ENCODE measurements around the gene RPS14.
A peak's percentile ranks its signal among the peaks of the same experiment; 100 is the strongest.

Gene RPS14

GRCh38 chr5:150447188-150447587 is 2.4 kb downstream of the RPS14 start:
- H3K27me3 Mint-ChIP-seq (ENCODE audit: low read depth): no peaks in the 10 kb centered on the region
- H3K9me3 Mint-ChIP-seq: no peaks in the 10 kb centered on the region
- peak overlapping the region; percentile 91 to 98 (median 93) for H3K4me3 Mint-ChIP-seq
- no peak for TF ChIP-seq CTCF (IDR thresholded peaks at IDR 0.05; ENCODE audit: unreplicated experiment in 3 of 3)
- peak overlapping the region in 2 of 3 experiments; percentile 99 for H3K27ac Mint-ChIP-seq
- H3K4me1 Mint-ChIP-seq: peaks cover 26% of the 10 kb centered on the region
- peaks cover 54% of the 10 kb centered on the region for H3K36me3 Mint-ChIP-seq (ENCODE audit: low read depth)

- Mint-ChIP-seq H3K4me1 (peaks cover 26% of the 10 kb centered on the region), H3K27ac (peak overlapping the region in 1 of 3 experiments; percentile 27), H3K36me3 (ENCODE audit: low read depth) (peaks cover 54% of the 10 kb centered on the region), H3K27me3 (ENCODE audit: low read depth) (no peaks in the 10 kb centered on the region), H3K9me3 (no peaks in the 10 kb centered on the region), H3K4me3 (peak overlapping the region in 2 of 3 experiments; percentile 67 to 93)
- no peak for TF ChIP-seq CTCF (IDR thresholded peaks at IDR 0.05; ENCODE audit: unreplicated experiment in 3 of 3)
Observed at GRCh38 chr5:150446583-150446982, 3.0 kb downstream of the RPS14 start.

GRCh38 chr5:150446088-150446487 is 3.5 kb downstream of the RPS14 start:
- Mint-ChIP-seq H3K27me3 (ENCODE audit: low read depth) (no peaks in the 10 kb centered on the region), H3K27ac (peak overlapping the region in 1 of 3 experiments; percentile 27), H3K4me1 (peaks cover 26% of the 10 kb centered on the region), H3K9me3 (no peaks in the 10 kb centered on the region), H3K36me3 (ENCODE audit: low read depth) (peaks cover 55% of the 10 kb centered on the region), H3K4me3 (peak overlapping the region in 2 of 3 experiments; percentile 40 to 60)
- TF ChIP-seq CTCF (IDR thresholded peaks at IDR 0.05; ENCODE audit: unreplicated experiment in 3 of 3): no peak

GRCh38 chr5:150444770-150445169 is 4.8 kb downstream of the RPS14 start:
- Mint-ChIP-seq H3K27me3 (ENCODE audit: low read depth) (no peaks in the 10 kb centered on the region), H3K4me3 (peak overlapping the region; percentile 47 to 64 (median 63)), H3K36me3 (ENCODE audit: low read depth) (peaks cover 58% of the 10 kb centered on the region), H3K4me1 (peaks cover 26% of the 10 kb centered on the region), H3K27ac (peak overlapping the region in 2 of 3 experiments; percentile 9 to 62), H3K9me3 (no peaks in the 10 kb centered on the region)
- no peak for TF ChIP-seq CTCF (IDR thresholded peaks at IDR 0.05; ENCODE audit: unreplicated experiment in 3 of 3)

- peak overlapping the region in 2 of 3 experiments; percentile 1 to 24 for H3K27ac Mint-ChIP-seq
- peaks cover 54% of the 10 kb centered on the region for H3K36me3 Mint-ChIP-seq (ENCODE audit: low read depth)
- peak overlapping the region in 1 of 3 experiments; percentile 34 for H3K4me3 Mint-ChIP-seq
- H3K27me3 Mint-ChIP-seq (ENCODE audit: low read depth): no peaks in the 10 kb centered on the region
- H3K9me3 Mint-ChIP-seq: no peaks in the 10 kb centered on the region
- H3K4me1 Mint-ChIP-seq: peaks cover 22% of the 10 kb centered on the region
- TF ChIP-seq CTCF (IDR thresholded peaks at IDR 0.05; ENCODE audit: unreplicated experiment in 3 of 3): no peak
Observed at GRCh38 chr5:150443242-150444075, 6.1 kb downstream of the RPS14 start.

- Mint-ChIP-seq H3K9me3 (no peaks in the 10 kb centered on the region), H3K27ac (peak overlapping the region in 1 of 3 experiments; percentile 24), H3K4me3 (no peak overlapping the region), H3K27me3 (ENCODE audit: low read depth) (no peaks in the 10 kb centered on the region), H3K4me1 (peaks cover 14% of the 10 kb centered on the region), H3K36me3 (ENCODE audit: low read depth) (peaks cover 47% of the 10 kb centered on the region)
- TF ChIP-seq CTCF (IDR thresholded peaks at IDR 0.05; ENCODE audit: unreplicated experiment in 3 of 3): no peak
Observed at GRCh38 chr5:150442699-150443080, 6.8 kb downstream of the RPS14 start.

Measured in nephron (organoid).